H9 (cell line): ENCODE data around the gene TAGLN3. TPM values are rescaled to one million over a fixed set of nuclear protein-coding genes. Genes with fewer than 3 reads are reported as not detected.

Source experiments
- DNase-seq: peaks from one replicate; pipeline ENCODE4 v3.0.0-alpha.2; 2017
- H2AFZ ChIP-seq: one replicate; pipeline ENCODE4 v1.6.1; 2013; ENCODE audit warnings: mild to moderate bottlenecking, low read length, control low read depth, moderate library complexity
- H2AK5ac ChIP-seq: 2 replicates; pipeline ENCODE4 v1.6.1; 2013; ENCODE audit warnings: low read length, control low read depth, mixed read lengths; ENCODE audit not compliant: insufficient read length
- H2BK120ac ChIP-seq: one replicate; pipeline ENCODE4 v1.6.1; 2013; ENCODE audit warnings: low read depth, mild to moderate bottlenecking, low read length, control low read depth, inconsistent platforms; ENCODE audit not compliant: poor library complexity, severe bottlenecking
- H2BK12ac ChIP-seq: 2 replicates; pipeline ENCODE4 v1.6.1; 2013; ENCODE audit warnings: low read length, control low read depth, mixed read lengths, low read depth; ENCODE audit not compliant: insufficient read length
- H2BK15ac ChIP-seq: 2 replicates; pipeline ENCODE4 v1.6.1; 2013; ENCODE audit warnings: low read depth, low read length, control low read depth
- H2BK20ac ChIP-seq: one replicate; pipeline ENCODE4 v1.6.1; 2013; ENCODE audit warnings: low read depth, mild to moderate bottlenecking, low read length, control low read depth, inconsistent platforms; ENCODE audit not compliant: poor library complexity, severe bottlenecking
- H2BK5ac ChIP-seq: 2 replicates; pipeline ENCODE4 v1.6.1; 2013; ENCODE audit warnings: low read length, control low read depth, mixed read lengths; ENCODE audit not compliant: insufficient read length
- H3K14ac ChIP-seq: 2 replicates; pipeline ENCODE4 v1.6.1; 2013; ENCODE audit warnings: low read length, control low read depth; ENCODE audit not compliant: insufficient read depth
- H3K18ac ChIP-seq: 2 replicates; pipeline ENCODE4 v1.6.1; 2013; ENCODE audit warnings: low read depth, mild to moderate bottlenecking, mixed read lengths, low read length, control low read depth; ENCODE audit not compliant: insufficient read length
- H3K23ac ChIP-seq: 2 replicates; pipeline ENCODE4 v1.6.1; 2013; ENCODE audit warnings: low read length, control low read depth, mixed read lengths, low read depth; ENCODE audit not compliant: insufficient read length
- H3K23me2 ChIP-seq: 2 replicates; pipeline ENCODE4 v1.6.1; 2013; ENCODE audit warnings: low read depth, mild to moderate bottlenecking, mixed read lengths, low read length, control low read depth; ENCODE audit not compliant: insufficient read length, poor library complexity, severe bottlenecking
- H3K27ac ChIP-seq: 2 replicates; pipeline ENCODE4 v1.5.1; 2013; ENCODE audit warnings: low read length, control low read depth, mixed read lengths, low read depth; ENCODE audit not compliant: insufficient read length
- H3K27me3 ChIP-seq: 2 replicates; pipeline ENCODE4 v1.6.1; 2013; ENCODE audit warnings: low read length, control low read depth, inconsistent platforms; ENCODE audit not compliant: insufficient read depth
- H3K4ac ChIP-seq: 2 replicates; pipeline ENCODE4 v1.6.1; 2013; ENCODE audit warnings: low read depth, mild to moderate bottlenecking, control low read depth, inconsistent platforms, low read length, moderate library complexity
- H3K4me1 ChIP-seq: 2 replicates; pipeline ENCODE4 v1.6.1; 2013; ENCODE audit warnings: low read length, control low read depth, inconsistent platforms; ENCODE audit not compliant: insufficient read depth
- H3K4me2 ChIP-seq: 2 replicates; pipeline ENCODE4 v1.6.1; 2013; ENCODE audit warnings: low read length, control low read depth, mixed read lengths; ENCODE audit not compliant: insufficient read length, insufficient read depth
- H3K56ac ChIP-seq: 2 replicates; pipeline ENCODE4 v1.6.1; 2013; ENCODE audit warnings: low read depth, mild to moderate bottlenecking, mixed read lengths, low read length, control low read depth; ENCODE audit not compliant: insufficient read length
- H3K79me1 ChIP-seq: 2 replicates; pipeline ENCODE4 v1.6.1; 2013; ENCODE audit warnings: low read depth, mild to moderate bottlenecking, moderate library complexity, low read length, control low read depth, inconsistent platforms; ENCODE audit not compliant: insufficient read depth, poor library complexity, severe bottlenecking
- H3K79me2 ChIP-seq: 2 replicates; pipeline ENCODE4 v1.6.1; 2013; ENCODE audit warnings: low read length, control low read depth, inconsistent platforms; ENCODE audit not compliant: insufficient read depth
- H3K9ac ChIP-seq: 2 replicates; pipeline ENCODE4 v1.6.1; 2013; ENCODE audit warnings: low read length, control low read depth, mixed read lengths; ENCODE audit not compliant: insufficient read length; ENCODE audit errors: extremely low read depth
- H3K9me3 ChIP-seq: one replicate; pipeline ENCODE4 v1.6.1; 2013; ENCODE audit warnings: low read depth, low read length, inconsistent platforms; ENCODE audit not compliant: control insufficient read depth
- H3T11ph ChIP-seq: one replicate; pipeline ENCODE4 v1.6.1; 2013; ENCODE audit warnings: mild to moderate bottlenecking, low read length, control low read depth, inconsistent platforms
- H4K20me1 ChIP-seq: one replicate; pipeline ENCODE4 v1.6.1; 2013; ENCODE audit not compliant: control insufficient read depth, insufficient read length, insufficient read depth
- H4K5ac ChIP-seq: 2 replicates; pipeline ENCODE4 v1.6.1; 2013; ENCODE audit warnings: low read depth, mild to moderate bottlenecking, mixed read lengths, low read length, control low read depth; ENCODE audit not compliant: insufficient read length
- H4K8ac ChIP-seq: replicated peaks from 2 replicates; pipeline ENCODE4 v1.6.1; 2013; ENCODE audit warnings: low read length, control low read depth, mixed read lengths, low read depth; ENCODE audit not compliant: insufficient read length
- H4K91ac ChIP-seq: 2 replicates; pipeline ENCODE4 v1.6.1; 2013; ENCODE audit warnings: low read depth, mild to moderate bottlenecking, moderate library complexity, mixed read lengths, low read length, control low read depth; ENCODE audit not compliant: insufficient read length
- H3K27ac Mint-ChIP-seq, 3 experiments: 2 replicates in 2 of 3; 3 replicates in 1 of 3; pipeline ENCODE4 v1.8.0; 2020 to 2021; ENCODE audit warnings: mixed read lengths in 3 of 3, mild to moderate bottlenecking in 1 of 3, moderate library complexity in 1 of 3
- H3K27me3 Mint-ChIP-seq: 2 replicates; pipeline ENCODE4 v1.8.0; 2021; ENCODE audit warnings: low read depth, mild to moderate bottlenecking, moderate library complexity, mixed read lengths
- H3K36me3 Mint-ChIP-seq, 3 experiments: 2 replicates in 2 of 3; 3 replicates in 1 of 3; pipeline ENCODE4 v1.8.0; 2020 to 2021; ENCODE audit warnings: low read depth in 3 of 3, mixed read lengths in 3 of 3; ENCODE audit not compliant: insufficient read depth in 1 of 3
- H3K4me1 Mint-ChIP-seq, 2 experiments: 2 replicates each; pipeline ENCODE4 v1.8.0; 2020; ENCODE audit warnings: mixed read lengths in 2 of 2
- H3K4me3 Mint-ChIP-seq, 2 experiments: 2 replicates in 1 of 2; 3 replicates in 1 of 2; pipeline ENCODE4 v1.8.0; 2020 to 2021; ENCODE audit warnings: mild to moderate bottlenecking in 2 of 2, mixed read lengths in 2 of 2, moderate library complexity in 1 of 2
- H3K9me3 Mint-ChIP-seq, 2 experiments: 2 replicates in 1 of 2; 3 replicates in 1 of 2; pipeline ENCODE4 v1.8.0; 2020; ENCODE audit warnings: mild to moderate bottlenecking in 2 of 2, mixed read lengths in 2 of 2, moderate library complexity in 1 of 2
- CTCF ChIP-seq: fragments of 200-600 bp; sonication (generic); conservative IDR thresholded peaks from 3 replicates; pipeline ENCODE4 v1.8.0; 2021; ENCODE audit warnings: antibody characterized with exemption, mild to moderate bottlenecking
- WGBS: extraction: QIAGEN DNeasy Blood & Tissue Kit; methylation state at CpG from one replicate; pipeline ENCODE4 v1.1.7; 2013; ENCODE audit warnings: missing lambda C conversion rate, low lambda C conversion rate, mixed read lengths; ENCODE audit not compliant: insufficient read length; ENCODE audit errors: extremely low coverage; 5-methylcytosine and 5-hydroxymethylcytosine counted together
- total RNA-seq: library from RNA; stranded (reverse); gene quantifications from 2 replicates; pipeline ENCODE4 v1.2.1, GENCODE V29; 2021

The TAGLN3 gene
- total RNA-seq, 1 experiment from 2014 or later = 6.4 TPM

GRCh38 chr3:112003321-112004080 is 4.8 kb downstream of the TAGLN3 start:
- no peak overlapping the region for H2BK120ac ChIP-seq

More at GRCh38 chr3:112003321-112004080, 4.8 kb downstream of the TAGLN3 start:
- H2BK5ac ChIP-seq = no peak overlapping the region
- TF ChIP-seq CTCF = no peak
- no peak overlapping the region for H2BK15ac ChIP-seq
- H4K91ac ChIP-seq = no peak overlapping the region
- H3K18ac ChIP-seq = no peak overlapping the region
- no CpG with 5 or more reads among the region's 4 CpGs for WGBS
- 0 out of 2 replicates have a peak, but pooled peaks cover 7% of the 10 kb centered on the region for H3K4me1 ChIP-seq
- no peak overlapping the region for H2BK20ac ChIP-seq
- H4K5ac ChIP-seq = no peak overlapping the region
- no peak overlapping the region for H3K9ac ChIP-seq
- peaks cover 30 to 49% of the 10 kb centered on the region in 2 experiments for H3K4me1 Mint-ChIP-seq
- no peak overlapping the region for H3K14ac ChIP-seq
- H3K27ac ChIP-seq = no peak overlapping the region
- H3K79me2 ChIP-seq = no peaks in the 10 kb centered on the region
- no peak overlapping the region for H4K8ac ChIP-seq
- peak overlapping the region in 1 of 3 experiments; percentile 68; a peak in 1 of 7 replicates for H3K27ac Mint-ChIP-seq
- H3K23me2 ChIP-seq = peaks cover 14% of the 10 kb centered on the region
- no peak overlapping the region for H3K4me3 Mint-ChIP-seq
- H3K56ac ChIP-seq = no peak overlapping the region
- H3T11ph ChIP-seq = no peak overlapping the region
- no peak overlapping the region for H2BK12ac ChIP-seq
- H3K4ac ChIP-seq = no peak overlapping the region
- no peak overlapping the region for H2AK5ac ChIP-seq
- H3K27me3 ChIP-seq = no peaks in the 10 kb centered on the region
- H3K79me1 ChIP-seq = no peaks in the 10 kb centered on the region
- no peaks in the 10 kb centered on the region for H3K9me3 ChIP-seq
- no peaks in the 10 kb centered on the region for H3K9me3 Mint-ChIP-seq
- H3K4me2 ChIP-seq = no peak overlapping the region
- H4K20me1 ChIP-seq = no peaks in the 10 kb centered on the region
- peaks cover 0 to 12% (median 5%) of the 10 kb centered on the region in 3 experiments; a peak in 4 of 7 replicates for H3K36me3 Mint-ChIP-seq
- H3K23ac ChIP-seq = no peak overlapping the region
- peaks cover 12% of the 10 kb centered on the region for H3K27me3 Mint-ChIP-seq
- H2AFZ ChIP-seq = no peak overlapping the region
- DNase-seq = no peak
